Measurements from ENCODE around the gene DUSP28.
"Not testable (repeated sequence)": the region's sequence is repeated elsewhere in the genome, so short reads cannot be mapped to it uniquely, and the experiment has no call there.

DUSP28 gene

GRCh38 chr2:240528406-240529040 is 31.6 kb upstream of the DUSP28 start:
- DNase-seq, result no peak

DNA sequence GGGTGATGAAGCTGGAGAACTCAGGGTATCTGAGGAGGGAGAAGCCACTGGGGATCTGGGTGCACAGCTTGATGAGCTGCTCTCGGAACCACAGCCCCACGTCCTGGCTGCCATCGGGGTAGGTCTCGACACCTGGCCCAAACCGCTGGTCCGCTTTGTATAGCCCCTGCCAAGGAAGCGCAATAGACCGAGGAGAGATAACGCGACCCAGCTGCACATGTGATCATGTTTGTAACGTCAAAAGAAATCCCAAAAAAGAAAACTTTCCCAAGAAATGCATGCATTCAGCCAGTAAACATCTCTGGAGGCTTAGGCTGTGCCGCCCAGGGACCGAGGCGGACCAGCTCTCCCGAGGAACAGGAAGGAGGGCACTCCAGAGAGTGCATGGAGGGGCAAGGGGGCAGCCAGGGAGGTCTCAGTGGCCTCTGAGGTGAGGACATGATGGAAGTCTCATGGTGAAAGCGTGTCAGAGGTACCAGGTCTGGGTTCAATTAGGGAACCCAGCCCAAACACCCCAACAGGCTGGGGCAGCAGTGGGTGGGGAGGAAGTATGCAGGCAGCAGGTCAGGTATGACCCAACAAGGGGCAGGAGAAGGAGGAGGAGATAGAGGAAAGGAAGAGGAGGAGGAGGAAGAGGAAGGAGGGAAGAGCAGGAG is 30.7 kb upstream of the DUSP28 start:
- DNase-seq, result no peak

DNA sequence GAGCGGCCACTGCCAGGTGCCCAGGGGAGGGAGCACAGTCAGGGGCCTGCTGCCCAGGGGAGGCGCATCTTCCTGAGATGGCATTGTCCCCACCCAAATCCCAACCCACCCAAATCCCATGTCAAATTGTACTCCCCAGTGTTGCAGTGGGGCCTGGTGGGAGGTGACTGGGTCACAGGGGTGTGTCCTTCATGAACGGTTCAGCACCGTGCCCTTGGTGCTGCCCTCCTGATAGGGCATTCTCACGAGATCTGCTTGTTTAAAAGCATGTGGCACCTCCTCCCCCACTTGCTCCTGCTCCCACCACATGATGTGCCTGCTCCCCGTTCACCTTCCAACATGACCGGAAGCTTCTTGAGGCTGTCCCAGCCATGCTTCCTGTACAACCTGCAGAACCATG is 30.0 kb upstream of the DUSP28 start:
- DNase-seq, result no peak

DNA sequence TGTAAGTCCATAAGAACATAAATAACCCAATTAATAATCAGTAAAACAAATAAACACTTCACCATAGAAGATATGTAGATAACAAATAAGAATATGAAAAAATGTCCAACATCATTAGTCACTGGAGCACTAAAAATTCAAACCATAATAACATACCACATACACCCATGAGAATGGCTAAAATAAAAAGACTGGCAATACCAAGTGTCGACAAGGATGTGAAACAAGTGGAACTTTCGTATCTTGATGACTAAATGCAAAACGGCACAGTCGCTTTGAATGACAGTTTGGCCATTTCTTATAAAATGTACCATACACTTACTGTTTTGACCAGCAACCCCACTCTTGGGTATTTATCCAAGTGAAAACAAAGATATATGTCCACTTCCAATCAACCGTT is 29.1 kb upstream of the DUSP28 start:
- no peak for DNase-seq

DNA sequence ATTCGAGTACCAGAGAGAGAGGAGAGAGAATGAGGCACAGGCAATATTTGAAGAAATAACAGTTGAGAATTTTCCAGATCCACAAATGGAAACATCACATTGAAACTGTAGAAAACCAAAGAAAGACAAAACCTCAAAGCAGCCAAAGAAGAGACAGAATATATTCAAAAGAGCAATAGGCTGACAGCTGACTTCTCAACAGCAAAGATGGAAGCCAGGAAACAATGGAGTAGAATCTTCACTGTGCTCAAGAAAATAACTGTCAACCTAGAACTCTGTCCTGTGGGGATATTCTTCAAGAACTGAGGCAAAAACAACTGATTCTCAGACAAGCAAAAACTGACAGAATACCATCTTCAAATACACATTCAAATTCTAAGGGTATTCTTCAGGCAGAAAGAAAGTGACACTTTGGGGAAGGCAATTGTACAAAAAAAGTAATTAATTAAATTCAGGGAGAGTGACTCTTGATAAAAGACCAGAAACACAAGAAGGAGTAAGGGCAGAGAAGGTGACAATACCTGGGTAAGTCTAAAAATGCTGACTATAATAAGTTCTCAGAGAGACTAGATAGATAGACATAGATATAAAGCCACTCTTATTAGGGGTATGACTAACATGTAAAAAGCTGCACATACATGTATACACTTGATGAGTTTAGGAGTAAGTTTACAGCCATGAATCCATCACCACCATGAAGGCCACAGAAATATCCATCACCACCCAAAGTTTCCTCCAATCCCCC is 28.0 kb upstream of the DUSP28 start:
- peak; percentile 38 for DNase-seq

- no peak for DNase-seq
Observed at GRCh38 chr2:240538031-240538780, 22.0 kb upstream of the DUSP28 start.

GRCh38 chr2:240539101-240539500 is 21.1 kb upstream of the DUSP28 start:
- not testable (repeated sequence) for DNase-seq

DNA sequence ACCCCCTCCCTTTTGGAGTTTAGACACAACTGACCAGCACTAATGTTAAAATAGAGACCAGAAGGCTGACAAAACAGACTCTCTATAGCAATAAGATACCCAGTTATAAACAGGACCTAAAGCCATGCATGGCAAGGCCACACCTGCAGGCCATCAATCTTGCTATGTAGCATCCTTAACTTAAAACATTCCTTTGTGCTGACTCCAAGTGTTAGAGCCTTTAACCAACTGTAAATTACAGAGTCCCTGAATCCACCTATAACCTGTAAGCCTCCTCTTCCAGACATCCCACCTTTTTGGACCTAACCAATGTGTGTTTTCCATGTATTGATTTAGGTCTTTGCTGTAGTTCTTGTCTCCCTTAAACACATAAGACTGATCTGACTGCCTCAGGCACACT is 20.3 kb upstream of the DUSP28 start:
- no peak for DNase-seq

- DNase-seq, result no peak
Observed at GRCh38 chr2:240551288-240551687, 8.9 kb upstream of the DUSP28 start.

GRCh38 chr2:240551811-240552210 is 8.3 kb upstream of the DUSP28 start:
- DNase-seq, result no peak

GRCh38 chr2:240553956-240554480 is 6.1 kb upstream of the DUSP28 start:
- no peak for DNase-seq

- DNase-seq, result no peak
Observed at GRCh38 chr2:240554767-240555493, 5.2 kb upstream of the DUSP28 start.

GRCh38 chr2:240555541-240556250 is 4.5 kb upstream of the DUSP28 start:
- no peak for DNase-seq

GRCh38 chr2:240556553-240557100 is 3.5 kb upstream of the DUSP28 start:
- DNase-seq, result peak; percentile 39

- DNase-seq, result no peak
Observed at GRCh38 chr2:240557101-240557751, 2.9 kb upstream of the DUSP28 start.

GRCh38 chr2:240557808-240558207 is 2.3 kb upstream of the DUSP28 start, which contains the start of gene ANKMY1:
TSS of gene ANKMY1 (minus strand) at chr2:240557988. CDS start at chr2:240557335, 653 bp downstream.
- DNase-seq, result no peak

GRCh38 chr2:240558236-240558761 is 1.9 kb upstream of the DUSP28 start:
- no peak for DNase-seq

DNA sequence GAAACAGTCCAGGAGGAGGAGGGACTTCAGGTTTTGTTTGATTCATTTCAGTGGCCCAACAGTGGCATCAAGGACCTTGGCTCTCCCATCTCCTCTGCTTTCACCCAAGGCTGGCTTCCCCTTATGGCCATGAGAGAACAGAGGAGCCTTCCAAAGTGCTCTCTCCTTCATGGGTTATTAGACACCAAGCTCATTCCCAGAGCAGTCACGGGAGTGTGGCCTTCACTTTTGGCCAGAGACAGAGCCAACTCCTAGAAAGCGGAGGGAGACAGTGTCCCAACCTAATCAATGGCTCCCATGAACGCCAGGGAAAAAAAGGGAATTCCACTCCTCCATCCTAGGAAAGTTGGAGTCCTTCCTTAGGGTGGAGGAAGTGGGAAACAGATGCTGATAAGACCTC is 871 bp upstream of the DUSP28 start:
- no peak for DNase-seq

GRCh38 chr2:240560480-240561324 is 545 bp downstream of the DUSP28 start:
- peak; percentile 98 for DNase-seq
